Natural killer cell (primary cell): ENCODE measurements around the gene MBNL1. TPM values are rescaled to one million over a fixed set of nuclear protein-coding genes. Genes with fewer than 3 reads are reported as not detected.

ENCODE experiments used
- ATAC-seq, 3 donors: fragments of 150-1000 bp in 2 of 3; fragments of 200-7000 bp in 1 of 3; cut with Tn5 transposase; 1 replicate in 1 of 3; 2 replicates in 2 of 3; pipeline ENCODE4 v1.10.0; 2021; ENCODE audit warnings: mild to moderate bottlenecking in 2 of 3, moderate library complexity in 2 of 3
- DNase-seq, 2 donors: peaks; one replicate each; pipeline versions ENCODE4 v3.0.0 to v3.0.0-alpha.2; 2013 to 2021; ENCODE audit warnings: mixed read lengths in 1 of 2
- H3K27ac ChIP-seq: one replicate; pipeline ENCODE4 v1.5.1; 2013; ENCODE audit warnings: mild to moderate bottlenecking, low read length
- H3K27me3 ChIP-seq: one replicate; pipeline ENCODE4 v1.6.1; 2013; ENCODE audit warnings: low read length; ENCODE audit not compliant: control insufficient read depth, insufficient read depth
- H3K36me3 ChIP-seq: one replicate; pipeline ENCODE4 v1.6.1; 2013; ENCODE audit warnings: low read length; ENCODE audit not compliant: control insufficient read depth, insufficient read depth
- H3K4me1 ChIP-seq: one replicate; pipeline ENCODE4 v1.6.1; 2013; ENCODE audit warnings: low read length; ENCODE audit not compliant: control insufficient read depth, insufficient read depth
- H3K4me3 ChIP-seq: one replicate; pipeline ENCODE4 v1.5.1; 2013; ENCODE audit warnings: low read length
- H3K9me3 ChIP-seq: one replicate; pipeline ENCODE4 v1.6.1; 2013; ENCODE audit warnings: low read length; ENCODE audit not compliant: control insufficient read depth, insufficient read depth
- H3K27ac Mint-ChIP-seq, 2 donors: one replicate each; pipeline ENCODE4 v1.8.0; 2022; ENCODE audit warnings: mild to moderate bottlenecking in 2 of 2, mixed read lengths in 2 of 2, moderate library complexity in 1 of 2
- H3K27me3 Mint-ChIP-seq, 2 donors: one replicate each; pipeline ENCODE4 v1.8.0; 2022; ENCODE audit warnings: low read depth in 2 of 2, mixed read lengths in 2 of 2
- H3K36me3 Mint-ChIP-seq: one replicate; pipeline ENCODE4 v1.8.0; 2022; ENCODE audit warnings: mixed read lengths
- H3K4me1 Mint-ChIP-seq, 2 donors: one replicate each; pipeline ENCODE4 v1.8.0; 2022; ENCODE audit warnings: mixed read lengths in 2 of 2
- H3K4me3 Mint-ChIP-seq: one replicate; pipeline ENCODE4 v1.8.0; 2022; ENCODE audit warnings: mild to moderate bottlenecking, moderate library complexity, mixed read lengths
- H3K9me3 Mint-ChIP-seq, 2 donors: one replicate each; pipeline ENCODE4 v1.8.0; 2022; ENCODE audit warnings: mixed read lengths in 2 of 2
- WGBS: methylation state at CpG from one replicate; pipeline ENCODE4 v1.1.7; 2013; ENCODE audit warnings: missing lambda C conversion rate; ENCODE audit not compliant: insufficient coverage; 5-methylcytosine and 5-hydroxymethylcytosine counted together
- intact Hi-C: fragments of 100-400 bp; cut with micrococcal nuclease; formaldehyde crosslinking; loops from one replicate; pipeline ENCODE4 v1.14.2; 2022
- total RNA-seq, 4 donors: library from RNA; stranded (reverse); fragments of 120-200 nt in 1 of 4; gene quantifications; one replicate each; pipeline versions ENCODE4 v1.2.3 to v1.2.4, GENCODE V29; 2013 to 2022
- TF ChIP-seq, protein P1 (sequence below): fragments of 200-600 bp; IDR thresholded peaks from one replicate; pipeline ENCODE4 v1.8.0; 2022; ENCODE audit warnings: antibody characterized with exemption

MBNL1 gene
- total RNA-seq, 3 donors from 2014 or later (not counting 1 experiment from before 2014, with no cell fraction given), result 600 to 704 (median 607) TPM

- peak overlapping the region; percentile 77 to 78 for H3K27ac Mint-ChIP-seq
- H3K9me3 Mint-ChIP-seq, result peaks cover 0 to 2% of the 10 kb centered on the region in 2 donors
- 93% methylated on average over 3 of the region's 4 CpGs for WGBS
- Histone ChIP-seq H3K27me3 (no peaks in the 10 kb centered on the region), H3K36me3 (peaks cover 14% of the 10 kb centered on the region), H3K9me3 (no peaks in the 10 kb centered on the region), H3K27ac (no peak overlapping the region), H3K4me3 (no peak overlapping the region), H3K4me1 (peaks cover 9% of the 10 kb centered on the region)
- no peaks in the 10 kb centered on the region for H3K27me3 Mint-ChIP-seq
- no peak for ATAC-seq
- intact Hi-C loops, result no loop called here
- TF ChIP-seq, protein P1, sequence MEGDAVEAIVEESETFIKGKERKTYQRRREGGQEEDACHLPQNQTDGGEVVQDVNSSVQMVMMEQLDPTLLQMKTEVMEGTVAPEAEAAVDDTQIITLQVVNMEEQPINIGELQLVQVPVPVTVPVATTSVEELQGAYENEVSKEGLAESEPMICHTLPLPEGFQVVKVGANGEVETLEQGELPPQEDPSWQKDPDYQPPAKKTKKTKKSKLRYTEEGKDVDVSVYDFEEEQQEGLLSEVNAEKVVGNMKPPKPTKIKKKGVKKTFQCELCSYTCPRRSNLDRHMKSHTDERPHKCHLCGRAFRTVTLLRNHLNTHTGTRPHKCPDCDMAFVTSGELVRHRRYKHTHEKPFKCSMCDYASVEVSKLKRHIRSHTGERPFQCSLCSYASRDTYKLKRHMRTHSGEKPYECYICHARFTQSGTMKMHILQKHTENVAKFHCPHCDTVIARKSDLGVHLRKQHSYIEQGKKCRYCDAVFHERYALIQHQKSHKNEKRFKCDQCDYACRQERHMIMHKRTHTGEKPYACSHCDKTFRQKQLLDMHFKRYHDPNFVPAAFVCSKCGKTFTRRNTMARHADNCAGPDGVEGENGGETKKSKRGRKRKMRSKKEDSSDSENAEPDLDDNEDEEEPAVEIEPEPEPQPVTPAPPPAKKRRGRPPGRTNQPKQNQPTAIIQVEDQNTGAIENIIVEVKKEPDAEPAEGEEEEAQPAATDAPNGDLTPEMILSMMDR, result no peak
- no peaks in the 10 kb centered on the region for H3K36me3 Mint-ChIP-seq
- DNase-seq, result no peak
- H3K4me1 Mint-ChIP-seq, result peaks cover 13 to 21% of the 10 kb centered on the region in 2 donors
- H3K4me3 Mint-ChIP-seq, result no peak overlapping the region
Observed at GRCh38 chr3:152469248-152470025, 200.7 kb downstream of the MBNL1 start.

GRCh38 chr3:152470095-152470494, 201.4 kb downstream of the MBNL1 start:
- Histone ChIP-seq H3K27me3 (no peaks in the 10 kb centered on the region), H3K27ac (no peak overlapping the region), H3K4me3 (no peak overlapping the region), H3K4me1 (peaks cover 9% of the 10 kb centered on the region), H3K9me3 (no peaks in the 10 kb centered on the region), H3K36me3 (peaks cover 8% of the 10 kb centered on the region)
- Mint-ChIP-seq H3K27ac (peak overlapping the region; percentile 77 to 78), H3K27me3 (no peaks in the 10 kb centered on the region), H3K9me3 (peaks cover 0 to 2% of the 10 kb centered on the region in 2 donors), H3K36me3 (no peaks in the 10 kb centered on the region), H3K4me3 (no peak overlapping the region), H3K4me1 (peaks cover 13 to 21% of the 10 kb centered on the region in 2 donors)
- no peak for DNase-seq
- TF ChIP-seq, protein P1, result no peak
- 93% methylated on average over 3 of the region's 4 CpGs for WGBS
- no peak for ATAC-seq
- intact Hi-C loops, result no loop called here

DNA sequence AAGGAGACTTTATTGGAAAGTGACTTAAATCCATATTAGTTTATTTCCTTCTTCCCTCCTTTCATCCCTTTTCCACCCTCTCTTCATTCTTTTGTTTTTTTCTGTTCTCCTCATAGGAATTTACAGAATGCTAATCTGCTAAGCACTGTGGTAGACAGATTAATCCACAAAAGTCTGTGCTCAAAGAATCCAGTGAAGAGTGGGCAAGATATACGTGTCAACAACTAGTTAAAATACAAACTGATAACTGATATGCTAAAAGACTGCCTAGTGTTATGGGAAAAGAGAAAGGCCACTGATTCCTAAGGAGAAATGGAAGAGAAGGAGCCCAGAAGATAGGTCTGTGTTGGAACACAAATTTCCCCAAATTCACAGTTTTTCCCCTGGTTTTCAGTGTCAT, 202.2 kb downstream of the MBNL1 start:
- H3K4me3 ChIP-seq, result no peak overlapping the region
- intact Hi-C loops, result no loop called here
- TF ChIP-seq, protein P1, result no peak
- H3K27ac Mint-ChIP-seq, result peak overlapping the region; percentile 77 to 78
- peaks cover 13 to 21% of the 10 kb centered on the region in 2 donors for H3K4me1 Mint-ChIP-seq
- H3K9me3 ChIP-seq, result peaks cover 3% of the 10 kb centered on the region
- WGBS, result 100% methylated on average over 1 of the region's 1 CpG
- H3K4me1 ChIP-seq, result peaks cover 9% of the 10 kb centered on the region
- peaks cover 0 to 2% of the 10 kb centered on the region in 2 donors for H3K9me3 Mint-ChIP-seq
- no peak overlapping the region for H3K4me3 Mint-ChIP-seq
- H3K27ac ChIP-seq, result no peak overlapping the region
- ATAC-seq, result no peak
- H3K27me3 ChIP-seq, result no peaks in the 10 kb centered on the region
- H3K27me3 Mint-ChIP-seq, result no peaks in the 10 kb centered on the region
- H3K36me3 ChIP-seq, result peaks cover 2% of the 10 kb centered on the region
- H3K36me3 Mint-ChIP-seq, result no peaks in the 10 kb centered on the region
- no peak for DNase-seq
